ENCODE data around the gene UNK. TPM values are rescaled to one million over a fixed set of nuclear protein-coding genes. Genes with fewer than 3 reads are reported as not detected.

The UNK gene
- total and polyA plus RNA-seq, 9 of the 15 experiments (the other 6 are each of a cell fraction or from before 2014, with no cell fraction given) = 12.8 to 38.6 (median 24.8) TPM

GRCh38 chr17:75783803-75784472 is 668 bp upstream of the UNK start (continued):
- peak; percentile 81 to 85 for TF ChIP-seq E2F6 (IDR thresholded peaks at IDR 0.05; ENCODE audit: borderline replicate concordance in 1 of 2, extremely low read depth in 1 of 2, insufficient read depth in 1 of 2, insufficient read length in 1 of 2, low read depth in 1 of 2, low read length in 1 of 2, poor library complexity in 1 of 2, severe bottlenecking in 1 of 2)
- TF ChIP-seq ZNF76 (CRISPR knock-in tag; IDR thresholded peaks at IDR 0.05; ENCODE audit: borderline replicate concordance) = 0 out of 2 replicates have a peak, but pooled peaks have one; percentile 67
- no peak for TF ChIP-seq BRF1 (IDR thresholded peaks at IDR 0.05; ENCODE audit: borderline replicate concordance, extremely low read depth, insufficient read length)
- TF ChIP-seq, protein P1, sequence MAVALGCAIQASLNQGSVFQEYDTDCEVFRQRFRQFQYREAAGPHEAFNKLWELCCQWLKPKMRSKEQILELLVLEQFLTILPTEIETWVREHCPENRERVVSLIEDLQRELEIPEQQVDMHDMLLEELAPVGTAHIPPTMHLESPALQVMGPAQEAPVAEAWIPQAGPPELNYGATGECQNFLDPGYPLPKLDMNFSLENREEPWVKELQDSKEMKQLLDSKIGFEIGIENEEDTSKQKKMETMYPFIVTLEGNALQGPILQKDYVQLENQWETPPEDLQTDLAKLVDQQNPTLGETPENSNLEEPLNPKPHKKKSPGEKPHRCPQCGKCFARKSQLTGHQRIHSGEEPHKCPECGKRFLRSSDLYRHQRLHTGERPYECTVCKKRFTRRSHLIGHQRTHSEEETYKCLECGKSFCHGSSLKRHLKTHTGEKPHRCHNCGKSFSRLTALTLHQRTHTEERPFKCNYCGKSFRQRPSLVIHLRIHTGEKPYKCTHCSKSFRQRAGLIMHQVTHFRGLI (CRISPR knock-in tag; IDR thresholded peaks at IDR 0.05) = no peak
- no peak for TF ChIP-seq ZNF274 (IDR thresholded peaks at IDR 0.05; ENCODE audit: borderline replicate concordance, low read depth, low read length)
- no peak for TF ChIP-seq TAF15 (IDR thresholded peaks at IDR 0.05; ENCODE audit: low read depth, low read length)
- 0 out of 2 replicates have a peak, but pooled peaks have one; percentile 14 for TF ChIP-seq NBN (IDR thresholded peaks at IDR 0.05; ENCODE audit: low read depth)
- TF ChIP-seq, protein P2, sequence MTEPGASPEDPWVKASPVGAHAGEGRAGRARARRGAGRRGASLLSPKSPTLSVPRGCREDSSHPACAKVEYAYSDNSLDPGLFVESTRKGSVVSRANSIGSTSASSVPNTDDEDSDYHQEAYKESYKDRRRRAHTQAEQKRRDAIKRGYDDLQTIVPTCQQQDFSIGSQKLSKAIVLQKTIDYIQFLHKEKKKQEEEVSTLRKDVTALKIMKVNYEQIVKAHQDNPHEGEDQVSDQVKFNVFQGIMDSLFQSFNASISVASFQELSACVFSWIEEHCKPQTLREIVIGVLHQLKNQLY (CRISPR knock-in tag; conservative IDR thresholded peaks at IDR 0.05) = 0 out of 4 replicates have a peak, but pooled peaks of 1 of the 2 experiments have one; percentile 9
- TF ChIP-seq, protein P3, sequence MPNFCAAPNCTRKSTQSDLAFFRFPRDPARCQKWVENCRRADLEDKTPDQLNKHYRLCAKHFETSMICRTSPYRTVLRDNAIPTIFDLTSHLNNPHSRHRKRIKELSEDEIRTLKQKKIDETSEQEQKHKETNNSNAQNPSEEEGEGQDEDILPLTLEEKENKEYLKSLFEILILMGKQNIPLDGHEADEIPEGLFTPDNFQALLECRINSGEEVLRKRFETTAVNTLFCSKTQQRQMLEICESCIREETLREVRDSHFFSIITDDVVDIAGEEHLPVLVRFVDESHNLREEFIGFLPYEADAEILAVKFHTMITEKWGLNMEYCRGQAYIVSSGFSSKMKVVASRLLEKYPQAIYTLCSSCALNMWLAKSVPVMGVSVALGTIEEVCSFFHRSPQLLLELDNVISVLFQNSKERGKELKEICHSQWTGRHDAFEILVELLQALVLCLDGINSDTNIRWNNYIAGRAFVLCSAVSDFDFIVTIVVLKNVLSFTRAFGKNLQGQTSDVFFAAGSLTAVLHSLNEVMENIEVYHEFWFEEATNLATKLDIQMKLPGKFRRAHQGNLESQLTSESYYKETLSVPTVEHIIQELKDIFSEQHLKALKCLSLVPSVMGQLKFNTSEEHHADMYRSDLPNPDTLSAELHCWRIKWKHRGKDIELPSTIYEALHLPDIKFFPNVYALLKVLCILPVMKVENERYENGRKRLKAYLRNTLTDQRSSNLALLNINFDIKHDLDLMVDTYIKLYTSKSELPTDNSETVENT (CRISPR knock-in tag; IDR thresholded peaks at IDR 0.05) = no peak
- TF ChIP-seq, protein P4, sequence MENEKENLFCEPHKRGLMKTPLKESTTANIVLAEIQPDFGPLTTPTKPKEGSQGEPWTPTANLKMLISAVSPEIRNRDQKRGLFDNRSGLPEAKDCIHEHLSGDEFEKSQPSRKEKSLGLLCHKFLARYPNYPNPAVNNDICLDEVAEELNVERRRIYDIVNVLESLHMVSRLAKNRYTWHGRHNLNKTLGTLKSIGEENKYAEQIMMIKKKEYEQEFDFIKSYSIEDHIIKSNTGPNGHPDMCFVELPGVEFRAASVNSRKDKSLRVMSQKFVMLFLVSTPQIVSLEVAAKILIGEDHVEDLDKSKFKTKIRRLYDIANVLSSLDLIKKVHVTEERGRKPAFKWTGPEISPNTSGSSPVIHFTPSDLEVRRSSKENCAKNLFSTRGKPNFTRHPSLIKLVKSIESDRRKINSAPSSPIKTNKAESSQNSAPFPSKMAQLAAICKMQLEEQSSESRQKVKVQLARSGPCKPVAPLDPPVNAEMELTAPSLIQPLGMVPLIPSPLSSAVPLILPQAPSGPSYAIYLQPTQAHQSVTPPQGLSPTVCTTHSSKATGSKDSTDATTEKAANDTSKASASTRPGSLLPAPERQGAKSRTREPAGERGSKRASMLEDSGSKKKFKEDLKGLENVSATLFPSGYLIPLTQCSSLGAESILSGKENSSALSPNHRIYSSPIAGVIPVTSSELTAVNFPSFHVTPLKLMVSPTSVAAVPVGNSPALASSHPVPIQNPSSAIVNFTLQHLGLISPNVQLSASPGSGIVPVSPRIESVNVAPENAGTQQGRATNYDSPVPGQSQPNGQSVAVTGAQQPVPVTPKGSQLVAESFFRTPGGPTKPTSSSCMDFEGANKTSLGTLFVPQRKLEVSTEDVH (IDR thresholded peaks at IDR 0.05; ENCODE audit: low read depth, partially characterized antibody) = no peak
- TF ChIP-seq SMAD4 (CRISPR knock-in tag; conservative IDR thresholded peaks at IDR 0.05) = peak; percentile 45
- peak; percentile 37; the same call in 1 of the 2 replicates for TF ChIP-seq SMARCE1 (IDR thresholded peaks at IDR 0.05)
- TF ChIP-seq NCOA2 (IDR thresholded peaks at IDR 0.05; ENCODE audit: partially characterized antibody in 2 of 2) = no peak
- 0 out of 2 replicates have a peak, but pooled peaks have one; percentile 2 for TF ChIP-seq ERF (CRISPR knock-in tag; IDR thresholded peaks at IDR 0.05)
- TF ChIP-seq ZNF57 (CRISPR knock-in tag; IDR thresholded peaks at IDR 0.05) = 0 out of 2 replicates have a peak, but pooled peaks have one; percentile 59
- no peak for TF ChIP-seq MYC (IDR thresholded peaks at IDR 0.05; ENCODE audit: low read depth, low read length)
- TF ChIP-seq MYC (CRISPR knock-in tag; IDR thresholded peaks at IDR 0.05; ENCODE audit: borderline replicate concordance, low read depth) = 0 out of 2 replicates have a peak, but pooled peaks have one; percentile 27
